ENCODE data around the gene ZNF254. TPM values are rescaled to one million over a fixed set of nuclear protein-coding genes. Genes with fewer than 3 reads are reported as not detected.

ZNF254 gene
- polyA plus RNA-seq, 1 of the 3 experiments (the other 2 are of a cell fraction) = 3.1 TPM

GRCh38 chr19:24060687-24061356 lies 26.2 kb upstream of the ZNF254 start:
- CTCF ChIA-PET = no interaction called here
- Histone ChIP-seq H3K36me3 (replicated peaks in 1 of 2; ENCODE audit: control insufficient read depth in 1 of 2, insufficient read depth in 2 of 2, low read length in 1 of 2) (peaks cover 24 to 37% of the 10 kb centered on the region in 2 experiments), H3K9me2 (no peaks in the 10 kb centered on the region), H3K4me2 (no peak overlapping the region), H2AFZ (ENCODE audit: low read depth) (no peak overlapping the region), H3K4me1 (ENCODE audit: control insufficient read depth in 1 of 2, insufficient read depth in 2 of 2, low read depth in 1 of 2, low read length in 1 of 2) (no peaks in the 10 kb centered on the region), H3K27me3 (ENCODE audit: insufficient read depth) (no peaks in the 10 kb centered on the region), H3F3A (replicated peaks; ENCODE audit: insufficient read depth) (no peaks in the 10 kb centered on the region), H3K79me2 (ENCODE audit: insufficient read depth) (peaks cover 3% of the 10 kb centered on the region; the same call in 1 of the 2 replicates), H3K4me3 (ENCODE audit: low read depth in 2 of 2, low read length in 1 of 2) (no peak overlapping the region), H4K20me1 (ENCODE audit: insufficient read depth) (no peaks in the 10 kb centered on the region), H3K27ac (ENCODE audit: low read depth in 2 of 2, low read length in 1 of 2) (no peak overlapping the region), H3K9ac (no peak overlapping the region), H3K9me3 (no peaks in the 10 kb centered on the region)
- no peak for DNase-seq
- POLR2A ChIA-PET = no interaction called here
- TF ChIP-seq ELF1 (IDR thresholded peaks at IDR 0.05) = no peak
- no peak for TF ChIP-seq TAF1 (IDR thresholded peaks at IDR 0.05; ENCODE audit: borderline replicate concordance, low read depth, low read length)
- TF ChIP-seq TCF12 (IDR thresholded peaks at IDR 0.05) = no peak
- no peak for TF ChIP-seq MEF2A (IDR thresholded peaks at IDR 0.05; ENCODE audit: borderline replicate concordance, low read depth)
- TF ChIP-seq IRF3 (IDR thresholded peaks at IDR 0.05; ENCODE audit: low read depth, low read length) = no peak
- no peak for TF ChIP-seq EP300 (IDR thresholded peaks at IDR 0.05; ENCODE audit: borderline replicate concordance in 1 of 2, low read depth in 1 of 2, low read length in 1 of 2)
- TF ChIP-seq POLR2AphosphoS5 (IDR thresholded peaks at IDR 0.05; ENCODE audit: low read depth, low read length) = no peak
- TF ChIP-seq GATA2 (CRISPR knock-in tag; IDR thresholded peaks at IDR 0.05) = no peak
- TF ChIP-seq MAX (IDR thresholded peaks at IDR 0.05; ENCODE audit: low read depth) = no peak
- TF ChIP-seq ZBTB33 (IDR thresholded peaks at IDR 0.05; ENCODE audit: borderline replicate concordance, low read depth) = no peak
- TF ChIP-seq JUND (IDR thresholded peaks at IDR 0.05) = no peak
- no peak for TF ChIP-seq RAD21 (IDR thresholded peaks at IDR 0.05; ENCODE audit: low read length)
- no peak for TF ChIP-seq NFIC (IDR thresholded peaks at IDR 0.05; ENCODE audit: borderline replicate concordance)
- TF ChIP-seq TEAD4 (IDR thresholded peaks at IDR 0.05; ENCODE audit: borderline replicate concordance, insufficient read depth) = no peak
- 98% methylated on average over 2 of the region's 2 CpGs for WGBS (ENCODE audit: low lambda C conversion rate)

- Histone ChIP-seq H4K20me1 (ENCODE audit: insufficient read depth) (no peaks in the 10 kb centered on the region), H3K36me3 (replicated peaks in 1 of 2; ENCODE audit: control insufficient read depth in 1 of 2, insufficient read depth in 2 of 2, low read length in 1 of 2) (peaks cover 25 to 28% of the 10 kb centered on the region in 2 experiments), H3K4me3 (ENCODE audit: low read depth in 2 of 2, low read length in 1 of 2) (no peak overlapping the region), H2AFZ (ENCODE audit: low read depth) (no peak overlapping the region), H3K79me2 (ENCODE audit: insufficient read depth) (no peaks in the 10 kb centered on the region), H3K4me1 (ENCODE audit: control insufficient read depth in 1 of 2, insufficient read depth in 2 of 2, low read depth in 1 of 2, low read length in 1 of 2) (no peaks in the 10 kb centered on the region), H3K27ac (ENCODE audit: low read depth in 2 of 2, low read length in 1 of 2) (no peak overlapping the region), H3K9me2 (no peaks in the 10 kb centered on the region), H3K9ac (no peak overlapping the region), H3F3A (replicated peaks; ENCODE audit: insufficient read depth) (no peaks in the 10 kb centered on the region), H3K27me3 (ENCODE audit: insufficient read depth) (no peaks in the 10 kb centered on the region), H3K4me2 (no peak overlapping the region), H3K9me3 (no peaks in the 10 kb centered on the region)
- TF ChIP-seq USF1 (IDR thresholded peaks at IDR 0.05; ENCODE audit: borderline replicate concordance, low read depth) (no peak), JUND (IDR thresholded peaks at IDR 0.05) (no peak), CHD2 (IDR thresholded peaks at IDR 0.05; ENCODE audit: low read length, partially characterized antibody) (no peak), MEF2A (IDR thresholded peaks at IDR 0.05; ENCODE audit: borderline replicate concordance, low read depth) (no peak), IRF3 (IDR thresholded peaks at IDR 0.05; ENCODE audit: low read depth, low read length) (no peak), RAD21 (IDR thresholded peaks at IDR 0.05; ENCODE audit: low read length) (no peak), PBX3 (IDR thresholded peaks at IDR 0.05) (no peak), GABPA (IDR thresholded peaks at IDR 0.05; ENCODE audit: low read depth) (no peak), RXRA (IDR thresholded peaks at IDR 0.05; ENCODE audit: borderline replicate concordance, low read depth) (no peak), EP300 (IDR thresholded peaks at IDR 0.05; ENCODE audit: borderline replicate concordance in 1 of 2, low read depth in 1 of 2, low read length in 1 of 2) (no peak), NRF1 (IDR thresholded peaks at IDR 0.05; ENCODE audit: low read depth, low read length) (no peak), GATA2 (CRISPR knock-in tag; IDR thresholded peaks at IDR 0.05) (no peak)
- ChIA-PET POLR2A (no interaction called here), CTCF (no interaction called here)
- no peak for DNase-seq
These were observed 24.8 kb upstream of the ZNF254 start for GRCh38 chr19:24062190-24062589.

Measured in SK-N-SH (cell line).